HepG2 (cell line): ENCODE data around the gene GPATCH3. TPM values are rescaled to one million over a fixed set of nuclear protein-coding genes. Genes with fewer than 3 reads are reported as not detected.

Source experiments
- ARHGAP35 ChIP-seq: sonication (generic); formaldehyde crosslinking; IDR thresholded peaks from 2 replicates; pipeline ENCODE4 v1.9.0; 2022; ENCODE audit warnings: mild to moderate bottlenecking, inconsistent platforms, moderate library complexity, missing genetic modification reagents, borderline replicate concordance
- CREBL2 ChIP-seq: sonication (generic); formaldehyde crosslinking; IDR thresholded peaks from 2 replicates; pipeline ENCODE4 v1.8.1; 2023; ENCODE audit warnings: missing genetic modification reagents, mild to moderate bottlenecking, borderline replicate concordance
- GZF1 ChIP-seq: sonication (generic); formaldehyde crosslinking; IDR thresholded peaks from 2 replicates; pipeline ENCODE4 v1.5.1; 2020; ENCODE audit warnings: mild to moderate bottlenecking, missing genetic modification reagents
- HMG20A ChIP-seq: IDR thresholded peaks from 2 replicates; pipeline ENCODE4 v1.6.1; 2016; ENCODE audit warnings: borderline replicate concordance
- KDM2A ChIP-seq: sonication (generic); formaldehyde crosslinking; IDR thresholded peaks from 2 replicates; pipeline ENCODE4 v1.4.0; 2020; ENCODE audit warnings: low read depth, missing genetic modification reagents, borderline replicate concordance
- NR2F6 ChIP-seq, 2 experiments: IDR thresholded peaks; 2 replicates each; pipeline ENCODE4 v1.6.1; 2016; ENCODE audit warnings: antibody characterized with exemption in 1 of 2, mild to moderate bottlenecking in 1 of 2
- SMAD9 ChIP-seq: sonication (generic); formaldehyde crosslinking; IDR thresholded peaks from 2 replicates; pipeline ENCODE4 v1.5.1; 2020; ENCODE audit warnings: mild to moderate bottlenecking, missing genetic modification reagents
- SMARCE1 ChIP-seq: fragments of 450-650 bp; IDR thresholded peaks from 2 replicates; pipeline ENCODE4 v1.6.1; 2017; ENCODE audit warnings: borderline replicate concordance
- ZMAT3 ChIP-seq: sonication (generic); formaldehyde crosslinking; conservative IDR thresholded peaks from 2 replicates; pipeline ENCODE4 v1.7.0; 2021; ENCODE audit warnings: missing genetic modification reagents
- ZNF143 ChIP-seq: sonication (generic); formaldehyde crosslinking; IDR thresholded peaks from 2 replicates; pipeline ENCODE4 v1.4.0; 2020; ENCODE audit warnings: missing genetic modification reagents
- ZNF607 ChIP-seq: sonication (generic); formaldehyde crosslinking; IDR thresholded peaks from 2 replicates; pipeline ENCODE4 v1.5.1; 2020; ENCODE audit warnings: missing genetic modification reagents, mild to moderate bottlenecking, borderline replicate concordance
- ZNF878 ChIP-seq: sonication (generic); formaldehyde crosslinking; IDR thresholded peaks from 2 replicates; pipeline ENCODE4 v1.8.1; 2023; ENCODE audit warnings: mild to moderate bottlenecking, missing genetic modification reagents, moderate library complexity
- polyA plus RNA-seq, 8 experiments: library from polyadenylated mRNA; depleted of rRNA in 3 of 8; stranded (reverse) in 7 of 8; unstranded in 1 of 8; fragments of >200 nt; fragmentation: Illumina TruSeq in 4 of 8; extraction: Trizol in 4 of 8; gene quantifications; 2 replicates each; pipeline versions ENCODE4 v1.2.1 to v1.2.3, GENCODE V29; 2011 to 2016; ENCODE audit warnings: low read depth in 4 of 8, missing spikeins in 1 of 8, mixed read lengths in 1 of 8; ENCODE audit not compliant: insufficient read depth in 1 of 8
- total RNA-seq, 5 experiments: library from RNA; depleted of rRNA; stranded (reverse); fragments of >200 nt; fragmentation: Illumina TruSeq; extraction: Trizol; gene quantifications; 2 replicates each; pipeline ENCODE4 v1.2.3, GENCODE V29; 2016; ENCODE audit warnings: low read depth in 1 of 5
- TF ChIP-seq, protein P1 (sequence below): IDR thresholded peaks from 2 replicates; pipeline ENCODE4 v1.6.1; 2016; ENCODE audit warnings: low read depth
- TF ChIP-seq, protein P2 (sequence below): sonication (generic); formaldehyde crosslinking; IDR thresholded peaks from 2 replicates; pipeline ENCODE4 v1.8.0; 2022; ENCODE audit warnings: missing genetic modification reagents, mild to moderate bottlenecking, moderate library complexity, borderline replicate concordance
- TF ChIP-seq, protein P3 (sequence below): sonication (generic); formaldehyde crosslinking; IDR thresholded peaks from 2 replicates; pipeline ENCODE4 v1.8.0; 2022; ENCODE audit warnings: missing genetic modification reagents, low read depth, mild to moderate bottlenecking, borderline replicate concordance
- TF ChIP-seq, protein P4 (sequence below): fragments of 450-650 bp; IDR thresholded peaks from 2 replicates; pipeline ENCODE4 v1.6.1; 2017
- TF ChIP-seq, protein P5 (sequence below): sonication (generic); formaldehyde crosslinking; IDR thresholded peaks from 2 replicates; pipeline ENCODE4 v1.4.0; 2020; ENCODE audit warnings: missing genetic modification reagents

GPATCH3 gene
- total and polyA plus RNA-seq, 2 of the 13 experiments (the other 11 are each of a cell fraction or from before 2014, with no cell fraction given), result 8.3 to 11.0 TPM

- TF ChIP-seq, protein P1, sequence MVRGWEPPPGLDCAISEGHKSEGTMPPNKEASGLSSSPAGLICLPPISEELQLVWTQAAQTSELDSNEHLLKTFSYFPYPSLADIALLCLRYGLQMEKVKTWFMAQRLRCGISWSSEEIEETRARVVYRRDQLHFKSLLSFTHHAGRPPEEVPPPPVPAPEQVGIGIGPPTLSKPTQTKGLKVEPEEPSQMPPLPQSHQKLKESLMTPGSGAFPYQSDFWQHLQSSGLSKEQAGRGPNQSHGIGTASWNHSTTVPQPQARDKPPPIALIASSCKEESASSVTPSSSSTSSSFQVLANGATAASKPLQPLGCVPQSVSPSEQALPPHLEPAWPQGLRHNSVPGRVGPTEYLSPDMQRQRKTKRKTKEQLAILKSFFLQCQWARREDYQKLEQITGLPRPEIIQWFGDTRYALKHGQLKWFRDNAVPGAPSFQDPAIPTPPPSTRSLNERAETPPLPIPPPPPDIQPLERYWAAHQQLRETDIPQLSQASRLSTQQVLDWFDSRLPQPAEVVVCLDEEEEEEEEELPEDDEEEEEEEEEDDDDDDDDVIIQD, result peak; percentile 36; the same call in 1 of the 2 replicates
- TF ChIP-seq ZMAT3 (no peak), NR2F6 (IDR thresholded peaks at IDR 0.05) (peak; percentile 97), NR2F6 (CRISPR knock-in tag; IDR thresholded peaks at IDR 0.05) (peak; percentile 98), SMAD9 (CRISPR knock-in tag) (no peak), HMG20A (CRISPR knock-in tag) (peak; percentile 74; the same call in 1 of the 2 replicates), ARHGAP35 (CRISPR knock-in tag) (no peak), GZF1 (CRISPR knock-in tag) (no peak), ZNF143 (CRISPR knock-in tag) (no peak; the same call in 1 of the 2 replicates), KDM2A (CRISPR knock-in tag) (peak; percentile 26), SMARCE1 (no peak), ZNF607 (CRISPR knock-in tag) (peak; percentile 78; the same call in 1 of the 2 replicates), CREBL2 (CRISPR knock-in tag) (no peak), ZNF878 (peak; percentile 93)
- TF ChIP-seq, protein P2, sequence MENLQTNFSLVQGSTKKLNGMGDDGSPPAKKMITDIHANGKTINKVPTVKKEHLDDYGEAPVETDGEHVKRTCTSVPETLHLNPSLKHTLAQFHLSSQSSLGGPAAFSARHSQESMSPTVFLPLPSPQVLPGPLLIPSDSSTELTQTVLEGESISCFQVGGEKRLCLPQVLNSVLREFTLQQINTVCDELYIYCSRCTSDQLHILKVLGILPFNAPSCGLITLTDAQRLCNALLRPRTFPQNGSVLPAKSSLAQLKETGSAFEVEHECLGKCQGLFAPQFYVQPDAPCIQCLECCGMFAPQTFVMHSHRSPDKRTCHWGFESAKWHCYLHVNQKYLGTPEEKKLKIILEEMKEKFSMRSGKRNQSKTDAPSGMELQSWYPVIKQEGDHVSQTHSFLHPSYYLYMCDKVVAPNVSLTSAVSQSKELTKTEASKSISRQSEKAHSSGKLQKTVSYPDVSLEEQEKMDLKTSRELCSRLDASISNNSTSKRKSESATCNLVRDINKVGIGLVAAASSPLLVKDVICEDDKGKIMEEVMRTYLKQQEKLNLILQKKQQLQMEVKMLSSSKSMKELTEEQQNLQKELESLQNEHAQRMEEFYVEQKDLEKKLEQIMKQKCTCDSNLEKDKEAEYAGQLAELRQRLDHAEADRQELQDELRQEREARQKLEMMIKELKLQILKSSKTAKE (CRISPR knock-in tag), result peak; percentile 99
- TF ChIP-seq, protein P3, sequence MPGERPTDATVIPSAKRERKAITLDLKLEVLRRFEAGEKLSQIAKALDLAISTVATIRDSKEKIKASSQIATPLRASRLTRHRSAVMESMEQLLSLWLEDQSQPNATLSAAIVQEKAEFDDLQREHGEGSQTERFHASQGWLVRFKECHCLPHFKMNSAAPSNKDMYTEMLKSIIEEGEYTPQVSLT (CRISPR knock-in tag), result 0 out of 2 replicates have a peak, but pooled peaks have one; percentile 20
- TF ChIP-seq, protein P4, sequence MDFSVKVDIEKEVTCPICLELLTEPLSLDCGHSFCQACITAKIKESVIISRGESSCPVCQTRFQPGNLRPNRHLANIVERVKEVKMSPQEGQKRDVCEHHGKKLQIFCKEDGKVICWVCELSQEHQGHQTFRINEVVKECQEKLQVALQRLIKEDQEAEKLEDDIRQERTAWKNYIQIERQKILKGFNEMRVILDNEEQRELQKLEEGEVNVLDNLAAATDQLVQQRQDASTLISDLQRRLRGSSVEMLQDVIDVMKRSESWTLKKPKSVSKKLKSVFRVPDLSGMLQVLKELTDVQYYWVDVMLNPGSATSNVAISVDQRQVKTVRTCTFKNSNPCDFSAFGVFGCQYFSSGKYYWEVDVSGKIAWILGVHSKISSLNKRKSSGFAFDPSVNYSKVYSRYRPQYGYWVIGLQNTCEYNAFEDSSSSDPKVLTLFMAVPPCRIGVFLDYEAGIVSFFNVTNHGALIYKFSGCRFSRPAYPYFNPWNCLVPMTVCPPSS, result no peak
- TF ChIP-seq, protein P5, sequence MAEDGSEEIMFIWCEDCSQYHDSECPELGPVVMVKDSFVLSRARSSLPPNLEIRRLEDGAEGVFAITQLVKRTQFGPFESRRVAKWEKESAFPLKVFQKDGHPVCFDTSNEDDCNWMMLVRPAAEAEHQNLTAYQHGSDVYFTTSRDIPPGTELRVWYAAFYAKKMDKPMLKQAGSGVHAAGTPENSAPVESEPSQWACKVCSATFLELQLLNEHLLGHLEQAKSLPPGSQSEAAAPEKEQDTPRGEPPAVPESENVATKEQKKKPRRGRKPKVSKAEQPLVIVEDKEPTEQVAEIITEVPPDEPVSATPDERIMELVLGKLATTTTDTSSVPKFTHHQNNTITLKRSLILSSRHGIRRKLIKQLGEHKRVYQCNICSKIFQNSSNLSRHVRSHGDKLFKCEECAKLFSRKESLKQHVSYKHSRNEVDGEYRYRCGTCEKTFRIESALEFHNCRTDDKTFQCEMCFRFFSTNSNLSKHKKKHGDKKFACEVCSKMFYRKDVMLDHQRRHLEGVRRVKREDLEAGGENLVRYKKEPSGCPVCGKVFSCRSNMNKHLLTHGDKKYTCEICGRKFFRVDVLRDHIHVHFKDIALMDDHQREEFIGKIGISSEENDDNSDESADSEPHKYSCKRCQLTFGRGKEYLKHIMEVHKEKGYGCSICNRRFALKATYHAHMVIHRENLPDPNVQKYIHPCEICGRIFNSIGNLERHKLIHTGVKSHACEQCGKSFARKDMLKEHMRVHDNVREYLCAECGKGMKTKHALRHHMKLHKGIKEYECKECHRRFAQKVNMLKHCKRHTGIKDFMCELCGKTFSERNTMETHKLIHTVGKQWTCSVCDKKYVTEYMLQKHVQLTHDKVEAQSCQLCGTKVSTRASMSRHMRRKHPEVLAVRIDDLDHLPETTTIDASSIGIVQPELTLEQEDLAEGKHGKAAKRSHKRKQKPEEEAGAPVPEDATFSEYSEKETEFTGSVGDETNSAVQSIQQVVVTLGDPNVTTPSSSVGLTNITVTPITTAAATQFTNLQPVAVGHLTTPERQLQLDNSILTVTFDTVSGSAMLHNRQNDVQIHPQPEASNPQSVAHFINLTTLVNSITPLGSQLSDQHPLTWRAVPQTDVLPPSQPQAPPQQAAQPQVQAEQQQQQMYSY (CRISPR knock-in tag), result no peak; the same call in 1 of the 2 replicates
These were observed 10.3 kb upstream of the GPATCH3 start (continued) for GRCh38 chr1:26910343-26911160.
